PC-3 (cell line): ENCODE data around the gene SLC6A6.

Experiments used
- CTCF ChIP-seq: fragments of 300-600 bp; sonication (generic); conservative IDR thresholded peaks from 2 replicates; pipeline ENCODE4 v1.5.1; 2017; ENCODE audit warnings: antibody characterized with exemption, low read depth, mild to moderate bottlenecking, low read length
- EZH2 ChIP-seq: fragments of 300-600 bp; sonication (generic); IDR thresholded peaks from one replicate; pipeline ENCODE4 v1.6.1; 2017; ENCODE audit warnings: antibody characterized with exemption, mild to moderate bottlenecking, low read length; ENCODE audit not compliant: unreplicated experiment

DNA sequence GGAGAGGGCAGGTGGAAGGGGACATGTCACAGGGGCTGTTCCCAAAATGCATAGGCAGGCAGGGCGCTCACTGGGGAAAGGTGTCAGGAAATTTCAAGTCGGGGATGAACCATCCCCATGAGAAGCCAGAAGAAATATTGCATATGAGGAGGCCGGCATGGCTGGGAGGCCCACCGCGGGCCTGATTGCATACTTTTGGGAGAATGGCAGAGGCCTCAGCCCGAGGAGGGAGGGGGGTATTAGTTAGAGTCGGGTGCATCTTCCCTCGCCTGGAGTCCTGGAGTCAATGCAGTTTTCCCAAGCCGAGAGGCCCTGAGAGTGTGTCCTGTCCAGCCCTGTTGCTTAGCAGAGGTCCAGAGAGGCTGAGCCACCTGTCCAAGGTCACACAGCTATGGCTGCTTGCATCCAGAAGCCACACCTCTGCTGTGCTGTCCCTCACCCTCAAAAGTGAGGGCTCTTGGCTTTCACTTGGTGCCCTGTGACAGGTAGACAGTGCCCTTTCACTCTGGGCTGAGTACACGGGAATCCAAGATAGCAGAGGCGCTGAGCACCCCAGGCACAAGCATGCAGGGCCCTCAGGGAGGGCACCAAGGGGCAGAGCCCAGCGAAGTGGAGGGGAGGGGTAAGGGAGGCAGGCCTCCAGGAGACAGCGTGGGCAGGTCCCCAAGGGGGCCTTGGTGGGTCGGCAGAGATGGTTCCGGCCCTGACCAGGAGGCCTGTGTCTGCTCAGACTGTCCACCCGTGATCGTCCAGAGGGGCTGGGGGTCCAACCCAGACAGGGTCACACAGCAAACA is 89.2 kb downstream of the SLC6A6 start:
- TF ChIP-seq CTCF: no peak
- TF ChIP-seq EZH2: no peak
